ENCODE results near the gene PHACTR1.

DNA sequence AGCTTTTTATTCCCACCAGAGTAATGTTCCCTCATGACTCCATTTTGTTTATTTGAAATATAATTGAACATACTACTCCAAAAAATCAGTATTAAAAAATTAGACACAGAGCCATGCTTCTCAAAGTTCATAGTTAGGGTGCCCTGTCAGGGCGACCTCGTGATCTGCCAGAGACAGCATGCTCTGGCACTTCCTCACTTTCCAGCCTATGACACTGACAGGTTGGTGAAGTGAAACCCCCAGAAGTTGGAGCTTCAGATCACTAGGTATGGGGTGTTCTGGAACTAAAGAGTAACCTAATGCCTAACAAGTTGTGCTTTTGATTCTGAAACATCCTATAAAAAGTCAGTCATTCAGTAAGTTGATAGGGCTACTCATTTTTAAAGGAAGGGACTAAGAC is 518.8 kb downstream of the PHACTR1 start:
- TF ChIP-seq, protein P1, sequence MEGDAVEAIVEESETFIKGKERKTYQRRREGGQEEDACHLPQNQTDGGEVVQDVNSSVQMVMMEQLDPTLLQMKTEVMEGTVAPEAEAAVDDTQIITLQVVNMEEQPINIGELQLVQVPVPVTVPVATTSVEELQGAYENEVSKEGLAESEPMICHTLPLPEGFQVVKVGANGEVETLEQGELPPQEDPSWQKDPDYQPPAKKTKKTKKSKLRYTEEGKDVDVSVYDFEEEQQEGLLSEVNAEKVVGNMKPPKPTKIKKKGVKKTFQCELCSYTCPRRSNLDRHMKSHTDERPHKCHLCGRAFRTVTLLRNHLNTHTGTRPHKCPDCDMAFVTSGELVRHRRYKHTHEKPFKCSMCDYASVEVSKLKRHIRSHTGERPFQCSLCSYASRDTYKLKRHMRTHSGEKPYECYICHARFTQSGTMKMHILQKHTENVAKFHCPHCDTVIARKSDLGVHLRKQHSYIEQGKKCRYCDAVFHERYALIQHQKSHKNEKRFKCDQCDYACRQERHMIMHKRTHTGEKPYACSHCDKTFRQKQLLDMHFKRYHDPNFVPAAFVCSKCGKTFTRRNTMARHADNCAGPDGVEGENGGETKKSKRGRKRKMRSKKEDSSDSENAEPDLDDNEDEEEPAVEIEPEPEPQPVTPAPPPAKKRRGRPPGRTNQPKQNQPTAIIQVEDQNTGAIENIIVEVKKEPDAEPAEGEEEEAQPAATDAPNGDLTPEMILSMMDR (IDR thresholded peaks at IDR 0.05) = no peak
- no peak for TF ChIP-seq POLR2A (IDR thresholded peaks at IDR 0.05)
